Body of pancreas (tissue), 4 donors: ENCODE results near the gene SEPTIN14.

Source experiments
- POLR2A ChIP-seq, 3 donors: fragments of 450-650 bp; IDR thresholded peaks; one replicate each; pipeline ENCODE4 v1.6.1; 2016; ENCODE audit warnings: antibody characterized with exemption in 3 of 3, mild to moderate bottlenecking in 2 of 3
- TF ChIP-seq, protein P1 (sequence below), 7 experiments: fragments of 450-650 bp in 4 of 7; fragments of 200-600 bp in 3 of 7; sonication (generic) in 3 of 7; IDR thresholded peaks; one replicate each; pipeline ENCODE4 v1.5.1; 2016 to 2019; ENCODE audit warnings: antibody characterized with exemption in 7 of 7

DNA sequence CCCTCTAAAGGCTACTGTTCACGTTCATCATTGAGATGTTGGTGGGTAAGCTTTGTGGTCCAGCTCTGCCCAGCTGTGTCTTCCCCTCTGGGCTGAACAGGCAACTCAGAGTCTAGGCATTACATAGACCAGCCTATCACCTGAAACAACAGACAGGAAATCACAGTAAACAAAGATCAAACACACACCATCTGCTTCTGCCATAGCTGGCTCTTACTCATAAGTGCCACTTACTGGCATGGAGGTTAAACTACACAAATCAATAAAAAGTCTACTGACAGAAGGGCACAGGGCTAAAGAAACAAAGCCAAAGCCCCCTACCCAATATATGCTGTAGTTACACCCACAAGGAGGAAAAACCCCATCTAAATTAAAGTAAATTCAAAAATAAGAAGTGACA, 35.0 kb downstream of the SEPTIN14 start:
- TF ChIP-seq, protein P1, sequence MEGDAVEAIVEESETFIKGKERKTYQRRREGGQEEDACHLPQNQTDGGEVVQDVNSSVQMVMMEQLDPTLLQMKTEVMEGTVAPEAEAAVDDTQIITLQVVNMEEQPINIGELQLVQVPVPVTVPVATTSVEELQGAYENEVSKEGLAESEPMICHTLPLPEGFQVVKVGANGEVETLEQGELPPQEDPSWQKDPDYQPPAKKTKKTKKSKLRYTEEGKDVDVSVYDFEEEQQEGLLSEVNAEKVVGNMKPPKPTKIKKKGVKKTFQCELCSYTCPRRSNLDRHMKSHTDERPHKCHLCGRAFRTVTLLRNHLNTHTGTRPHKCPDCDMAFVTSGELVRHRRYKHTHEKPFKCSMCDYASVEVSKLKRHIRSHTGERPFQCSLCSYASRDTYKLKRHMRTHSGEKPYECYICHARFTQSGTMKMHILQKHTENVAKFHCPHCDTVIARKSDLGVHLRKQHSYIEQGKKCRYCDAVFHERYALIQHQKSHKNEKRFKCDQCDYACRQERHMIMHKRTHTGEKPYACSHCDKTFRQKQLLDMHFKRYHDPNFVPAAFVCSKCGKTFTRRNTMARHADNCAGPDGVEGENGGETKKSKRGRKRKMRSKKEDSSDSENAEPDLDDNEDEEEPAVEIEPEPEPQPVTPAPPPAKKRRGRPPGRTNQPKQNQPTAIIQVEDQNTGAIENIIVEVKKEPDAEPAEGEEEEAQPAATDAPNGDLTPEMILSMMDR (IDR thresholded peaks at IDR 0.05): no peak
- no peak for TF ChIP-seq POLR2A (IDR thresholded peaks at IDR 0.05)
